ENCODE measurements around the gene ADORA2B.

Gene ADORA2B

GRCh38 chr17:15946611-15947120, 1.7 kb downstream of the ADORA2B start:
- Histone ChIP-seq H3K9me3 (ENCODE audit: control insufficient read depth, low read length) (no peaks in the 10 kb centered on the region), H3K79me2 (no peaks in the 10 kb centered on the region), H3K4me1 (no peaks in the 10 kb centered on the region), H3K36me3 (ENCODE audit: control insufficient read depth, insufficient read depth, low read length) (no peaks in the 10 kb centered on the region), H3K27ac (no peak overlapping the region), H3K4me2 (ENCODE audit: low read length) (no peak overlapping the region), H2AFZ (no peak overlapping the region), H3K27me3 (ENCODE audit: control insufficient read depth, insufficient read depth, low read length) (no peaks in the 10 kb centered on the region), H3K9ac (no peak overlapping the region), H3K4me3 (ENCODE audit: low read depth, low read length) (no peak overlapping the region)
- TF ChIP-seq, protein P1, sequence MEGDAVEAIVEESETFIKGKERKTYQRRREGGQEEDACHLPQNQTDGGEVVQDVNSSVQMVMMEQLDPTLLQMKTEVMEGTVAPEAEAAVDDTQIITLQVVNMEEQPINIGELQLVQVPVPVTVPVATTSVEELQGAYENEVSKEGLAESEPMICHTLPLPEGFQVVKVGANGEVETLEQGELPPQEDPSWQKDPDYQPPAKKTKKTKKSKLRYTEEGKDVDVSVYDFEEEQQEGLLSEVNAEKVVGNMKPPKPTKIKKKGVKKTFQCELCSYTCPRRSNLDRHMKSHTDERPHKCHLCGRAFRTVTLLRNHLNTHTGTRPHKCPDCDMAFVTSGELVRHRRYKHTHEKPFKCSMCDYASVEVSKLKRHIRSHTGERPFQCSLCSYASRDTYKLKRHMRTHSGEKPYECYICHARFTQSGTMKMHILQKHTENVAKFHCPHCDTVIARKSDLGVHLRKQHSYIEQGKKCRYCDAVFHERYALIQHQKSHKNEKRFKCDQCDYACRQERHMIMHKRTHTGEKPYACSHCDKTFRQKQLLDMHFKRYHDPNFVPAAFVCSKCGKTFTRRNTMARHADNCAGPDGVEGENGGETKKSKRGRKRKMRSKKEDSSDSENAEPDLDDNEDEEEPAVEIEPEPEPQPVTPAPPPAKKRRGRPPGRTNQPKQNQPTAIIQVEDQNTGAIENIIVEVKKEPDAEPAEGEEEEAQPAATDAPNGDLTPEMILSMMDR (IDR thresholded peaks at IDR 0.05) = no peak

DNA sequence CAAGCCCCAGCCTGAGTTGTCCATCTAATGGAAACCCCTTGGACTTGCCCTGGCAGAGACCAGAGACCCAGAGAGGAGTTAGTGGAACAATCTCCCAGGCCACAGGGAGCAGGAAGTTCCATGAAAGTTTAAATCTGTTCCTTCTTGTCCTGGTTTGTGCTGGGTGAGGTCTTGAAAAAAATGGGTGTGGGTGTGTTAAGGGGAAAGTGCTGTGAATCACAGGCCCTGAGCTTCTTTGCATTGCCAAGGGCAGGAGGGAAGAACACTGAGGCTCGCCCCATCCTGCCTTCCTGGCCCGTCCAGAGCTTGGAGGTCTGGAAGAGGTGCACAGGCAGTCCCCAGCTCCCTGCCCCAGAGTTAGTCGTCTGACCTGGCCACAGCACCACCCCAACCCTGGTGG, 2.3 kb downstream of the ADORA2B start:
- Histone ChIP-seq H3K27me3 (ENCODE audit: control insufficient read depth, insufficient read depth, low read length) (no peaks in the 10 kb centered on the region), H2AFZ (no peak overlapping the region), H3K36me3 (ENCODE audit: control insufficient read depth, insufficient read depth, low read length) (no peaks in the 10 kb centered on the region), H3K27ac (no peak overlapping the region), H3K9ac (no peak overlapping the region), H3K9me3 (ENCODE audit: control insufficient read depth, low read length) (no peaks in the 10 kb centered on the region), H3K4me2 (ENCODE audit: low read length) (no peak overlapping the region), H3K4me3 (ENCODE audit: low read depth, low read length) (no peak overlapping the region), H3K4me1 (no peaks in the 10 kb centered on the region), H3K79me2 (no peaks in the 10 kb centered on the region)
- TF ChIP-seq, protein P1 (IDR thresholded peaks at IDR 0.05) = no peak

- H3K27ac ChIP-seq = no peak overlapping the region
- H3K36me3 ChIP-seq (ENCODE audit: control insufficient read depth, insufficient read depth, low read length) = no peaks in the 10 kb centered on the region
- TF ChIP-seq, protein P1 (IDR thresholded peaks at IDR 0.05) = no peak
- no peak overlapping the region for H3K9ac ChIP-seq
- H3K9me3 ChIP-seq (ENCODE audit: control insufficient read depth, low read length) = no peaks in the 10 kb centered on the region
- H2AFZ ChIP-seq = no peak overlapping the region
- H3K4me2 ChIP-seq (ENCODE audit: low read length) = no peak overlapping the region
- no peaks in the 10 kb centered on the region for H3K4me1 ChIP-seq
- no peaks in the 10 kb centered on the region for H3K79me2 ChIP-seq
- H3K27me3 ChIP-seq (ENCODE audit: control insufficient read depth, insufficient read depth, low read length) = no peaks in the 10 kb centered on the region
- H3K4me3 ChIP-seq (ENCODE audit: low read depth, low read length) = no peak overlapping the region
These were observed 3.2 kb downstream of the ADORA2B start for GRCh38 chr17:15947976-15948752.

DNA sequence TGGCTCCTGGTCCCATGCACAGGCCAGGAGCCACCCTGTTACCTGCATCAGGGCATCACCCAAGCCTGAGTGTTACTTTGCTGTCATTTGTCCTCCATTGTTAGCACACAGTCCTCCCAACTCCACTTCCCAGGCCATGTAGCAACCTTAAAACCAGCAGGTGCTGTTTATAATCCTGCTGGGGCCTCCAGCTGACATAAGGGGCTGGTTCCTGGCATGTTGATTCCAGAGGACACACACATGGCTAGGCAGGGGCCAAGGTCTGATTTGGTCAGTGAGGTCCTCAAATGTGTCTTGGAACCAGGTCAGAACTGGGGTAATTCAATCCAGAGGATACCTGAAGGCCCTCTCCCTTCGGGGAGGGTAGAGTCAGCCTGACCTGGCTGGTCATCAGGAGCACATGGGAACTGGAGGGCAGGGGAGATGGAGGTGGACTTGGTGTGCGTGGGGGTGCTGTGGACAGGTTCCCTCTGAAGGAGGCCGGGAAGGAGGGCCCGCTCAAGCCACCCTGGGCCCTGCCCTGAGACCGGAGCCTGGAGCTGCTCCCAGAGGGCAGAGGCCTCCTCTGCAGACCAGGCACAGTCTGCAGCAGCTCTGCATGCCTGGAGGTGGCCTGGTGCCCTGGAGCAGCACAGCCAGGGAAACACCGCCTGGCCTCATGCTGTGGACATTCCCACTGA, 6.6 kb downstream of the ADORA2B start:
- no peak overlapping the region for H3K4me2 ChIP-seq (ENCODE audit: low read length)
- no peak overlapping the region for H3K27ac ChIP-seq
- TF ChIP-seq, protein P1 (IDR thresholded peaks at IDR 0.05) = no peak
- H2AFZ ChIP-seq = no peak overlapping the region
- H3K9ac ChIP-seq = no peak overlapping the region
- H3K36me3 ChIP-seq (ENCODE audit: control insufficient read depth, insufficient read depth, low read length) = no peaks in the 10 kb centered on the region
- no peaks in the 10 kb centered on the region for H3K9me3 ChIP-seq (ENCODE audit: control insufficient read depth, low read length)
- H3K79me2 ChIP-seq = no peaks in the 10 kb centered on the region
- no peaks in the 10 kb centered on the region for H3K27me3 ChIP-seq (ENCODE audit: control insufficient read depth, insufficient read depth, low read length)
- H3K4me3 ChIP-seq (ENCODE audit: low read depth, low read length) = no peak overlapping the region
- H3K4me1 ChIP-seq = no peaks in the 10 kb centered on the region
